SK-N-SH treated with all-trans-retinoic acid at 6 μM for 48 hours (cell line): ENCODE data around the gene TLN1.

Source experiments
- ATAC-seq: fragments of 200-7000 bp; cut with Tn5 transposase; 3 replicates; pipeline ENCODE4 v1.9.1; 2020; ENCODE audit warnings: mild to moderate bottlenecking, moderate library complexity
- BACH2 ChIP-seq: fragments of 250-450 bp; sonication (Bioruptor Pico); IDR thresholded peaks from 2 replicates; pipeline ENCODE4 v1.9.0; 2021; ENCODE audit warnings: mild to moderate bottlenecking, borderline replicate concordance
- CSDC2 ChIP-seq: fragments of 250-450 bp; sonication (Bioruptor Pico); IDR thresholded peaks from 2 replicates; pipeline ENCODE4 v1.5.0; 2020; ENCODE audit warnings: mild to moderate bottlenecking, moderate library complexity
- ESRRG ChIP-seq: fragments of 250-450 bp; sonication (Bioruptor Pico); IDR thresholded peaks from 2 replicates; pipeline ENCODE4 v1.6.1; 2021; ENCODE audit warnings: mild to moderate bottlenecking
- GLIS3 ChIP-seq: fragments of 250-450 bp; sonication (Bioruptor Pico); IDR thresholded peaks from 2 replicates; pipeline ENCODE4 v1.5.0; 2020; ENCODE audit warnings: mild to moderate bottlenecking, moderate library complexity
- ISL1 ChIP-seq: fragments of 250-450 bp; sonication (Bioruptor Pico); IDR thresholded peaks from 2 replicates; pipeline ENCODE4 v2.1.2; 2022; ENCODE audit warnings: mild to moderate bottlenecking, moderate library complexity
- OSR1 ChIP-seq: fragments of 250-450 bp; sonication (Bioruptor Pico); IDR thresholded peaks from 2 replicates; pipeline ENCODE4 v1.8.0; 2022; ENCODE audit warnings: moderate library complexity, mild to moderate bottlenecking, inconsistent platforms
- PPARA ChIP-seq: fragments of 250-450 bp; sonication (Bioruptor Pico); IDR thresholded peaks from 2 replicates; pipeline ENCODE4 v1.5.0; 2020; ENCODE audit warnings: mild to moderate bottlenecking, borderline replicate concordance
- RARB ChIP-seq: fragments of 250-450 bp; sonication (Bioruptor Pico); IDR thresholded peaks from 2 replicates; pipeline ENCODE4 v1.8.0; 2021; ENCODE audit warnings: mild to moderate bottlenecking, moderate library complexity
- SNAI2 ChIP-seq: fragments of 250-450 bp; sonication (Bioruptor Pico); IDR thresholded peaks from 2 replicates; pipeline ENCODE4 v1.5.0; 2020; ENCODE audit warnings: mild to moderate bottlenecking, moderate library complexity
- TOX ChIP-seq: fragments of 250-450 bp; sonication (Bioruptor Pico); IDR thresholded peaks from 2 replicates; pipeline ENCODE4 v1.8.0; 2021; ENCODE audit warnings: mild to moderate bottlenecking, moderate library complexity, borderline replicate concordance
- ZC3H10 ChIP-seq: fragments of 250-450 bp; sonication (Bioruptor Pico); IDR thresholded peaks from 2 replicates; pipeline ENCODE4 v1.5.1; 2021; ENCODE audit warnings: mild to moderate bottlenecking, moderate library complexity
- ZFP3 ChIP-seq: fragments of 250-450 bp; sonication (Bioruptor Pico); IDR thresholded peaks from 2 replicates; pipeline ENCODE4 v1.5.0; 2020; ENCODE audit warnings: mild to moderate bottlenecking, moderate library complexity
- ZFP30 ChIP-seq: fragments of 450-650 bp; formaldehyde crosslinking; IDR thresholded peaks from 2 replicates; pipeline ENCODE4 v1.5.0; 2022; ENCODE audit warnings: mild to moderate bottlenecking, moderate library complexity
- ZNF565 ChIP-seq: fragments of 450-650 bp; formaldehyde crosslinking; conservative IDR thresholded peaks from 2 replicates; pipeline ENCODE4 v1.5.0; 2020; ENCODE audit warnings: low read depth, mild to moderate bottlenecking, moderate library complexity
- ZNF70 ChIP-seq: fragments of 450-650 bp; formaldehyde crosslinking; IDR thresholded peaks from 2 replicates; pipeline ENCODE4 v1.5.0; 2020; ENCODE audit warnings: mild to moderate bottlenecking, moderate library complexity
- ZNF8 ChIP-seq: fragments of 450-650 bp; formaldehyde crosslinking; IDR thresholded peaks from 2 replicates; pipeline ENCODE4 v1.5.0; 2020; ENCODE audit warnings: mild to moderate bottlenecking, moderate library complexity
- TF ChIP-seq, protein P1 (sequence below): fragments of 250-450 bp; sonication (Bioruptor Pico); IDR thresholded peaks from 2 replicates; pipeline ENCODE4 v1.5.1; 2021; ENCODE audit warnings: mild to moderate bottlenecking, moderate library complexity
- TF ChIP-seq, protein P2 (sequence below): fragments of 250-450 bp; sonication (Bioruptor Pico); IDR thresholded peaks from 2 replicates; pipeline ENCODE4 v1.5.0; 2020; ENCODE audit warnings: mild to moderate bottlenecking, moderate library complexity
- TF ChIP-seq, protein P3 (sequence below): fragments of 250-450 bp; sonication (Bioruptor Pico); IDR thresholded peaks from 2 replicates; pipeline ENCODE4 v1.8.0; 2021; ENCODE audit warnings: low read depth, mild to moderate bottlenecking, moderate library complexity, borderline replicate concordance
- TF ChIP-seq, protein P4 (sequence below): fragments of 250-450 bp; sonication (Bioruptor Pico); IDR thresholded peaks from 2 replicates; pipeline ENCODE4 v1.8.0; 2020; ENCODE audit warnings: mild to moderate bottlenecking, moderate library complexity, borderline replicate concordance
- TF ChIP-seq, protein P5 (sequence below): fragments of 250-450 bp; sonication (Bioruptor Pico); IDR thresholded peaks from 2 replicates; pipeline ENCODE4 v1.5.1; 2020; ENCODE audit warnings: low read depth, mild to moderate bottlenecking, moderate library complexity

The TLN1 gene

DNA sequence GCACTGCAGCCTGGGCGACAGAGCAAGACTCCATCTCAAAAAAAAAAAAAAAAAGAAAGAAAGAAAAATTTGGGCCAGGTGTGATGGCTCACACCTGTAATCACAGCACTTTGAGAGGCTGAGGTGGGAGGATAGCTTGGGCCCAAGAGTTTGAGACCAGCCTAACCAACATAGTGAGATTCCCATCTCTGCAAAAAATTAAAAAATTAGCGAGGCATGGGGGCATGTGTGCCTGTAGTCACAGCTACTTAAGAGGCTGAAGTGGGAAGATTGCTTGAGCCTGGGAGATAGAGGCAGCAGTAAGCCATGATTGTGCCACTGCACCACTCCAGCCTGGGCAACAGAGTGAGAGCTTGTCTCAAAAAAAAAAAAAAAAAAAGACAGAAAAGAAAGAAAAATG, 78.4 kb downstream of the TLN1 start:
- TF ChIP-seq CSDC2 (no peak), OSR1 (no peak), ZNF70 (CRISPR knock-in tag) (no peak), ZNF8 (CRISPR knock-in tag) (no peak), ISL1 (CRISPR knock-in tag) (no peak), ZFP30 (CRISPR knock-in tag) (no peak), BACH2 (CRISPR knock-in tag) (no peak)
- TF ChIP-seq, protein P1, sequence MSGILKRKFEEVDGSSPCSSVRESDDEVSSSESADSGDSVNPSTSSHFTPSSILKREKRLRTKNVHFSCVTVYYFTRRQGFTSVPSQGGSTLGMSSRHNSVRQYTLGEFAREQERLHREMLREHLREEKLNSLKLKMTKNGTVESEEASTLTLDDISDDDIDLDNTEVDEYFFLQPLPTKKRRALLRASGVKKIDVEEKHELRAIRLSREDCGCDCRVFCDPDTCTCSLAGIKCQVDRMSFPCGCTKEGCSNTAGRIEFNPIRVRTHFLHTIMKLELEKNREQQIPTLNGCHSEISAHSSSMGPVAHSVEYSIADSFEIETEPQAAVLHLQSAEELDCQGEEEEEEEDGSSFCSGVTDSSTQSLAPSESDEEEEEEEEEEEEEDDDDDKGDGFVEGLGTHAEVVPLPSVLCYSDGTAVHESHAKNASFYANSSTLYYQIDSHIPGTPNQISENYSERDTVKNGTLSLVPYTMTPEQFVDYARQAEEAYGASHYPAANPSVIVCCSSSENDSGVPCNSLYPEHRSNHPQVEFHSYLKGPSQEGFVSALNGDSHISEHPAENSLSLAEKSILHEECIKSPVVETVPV (CRISPR knock-in tag): no peak
- no peak for ATAC-seq

DNA sequence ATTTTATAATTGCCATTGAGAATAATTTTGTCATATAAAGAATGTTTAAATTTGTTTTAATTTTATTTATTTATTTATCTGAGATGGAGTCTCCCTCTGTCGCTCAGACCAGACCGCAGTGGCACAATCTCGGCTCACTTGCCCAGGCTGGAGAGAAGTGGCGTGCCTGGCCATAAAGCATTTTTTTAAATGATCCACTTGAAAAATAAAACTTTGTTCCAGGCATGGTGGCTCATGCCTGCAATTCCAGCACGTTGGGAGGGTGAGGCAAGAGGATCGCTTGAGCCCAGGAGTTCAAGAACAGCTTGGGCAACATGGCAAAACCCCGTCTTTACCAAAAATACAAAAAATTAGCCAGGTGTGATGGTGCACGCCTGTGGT, 79.2 kb downstream of the TLN1 start:
- no peak for TF ChIP-seq ZNF565 (CRISPR knock-in tag)
- no peak for TF ChIP-seq GLIS3 (CRISPR knock-in tag)
- TF ChIP-seq, protein P2, sequence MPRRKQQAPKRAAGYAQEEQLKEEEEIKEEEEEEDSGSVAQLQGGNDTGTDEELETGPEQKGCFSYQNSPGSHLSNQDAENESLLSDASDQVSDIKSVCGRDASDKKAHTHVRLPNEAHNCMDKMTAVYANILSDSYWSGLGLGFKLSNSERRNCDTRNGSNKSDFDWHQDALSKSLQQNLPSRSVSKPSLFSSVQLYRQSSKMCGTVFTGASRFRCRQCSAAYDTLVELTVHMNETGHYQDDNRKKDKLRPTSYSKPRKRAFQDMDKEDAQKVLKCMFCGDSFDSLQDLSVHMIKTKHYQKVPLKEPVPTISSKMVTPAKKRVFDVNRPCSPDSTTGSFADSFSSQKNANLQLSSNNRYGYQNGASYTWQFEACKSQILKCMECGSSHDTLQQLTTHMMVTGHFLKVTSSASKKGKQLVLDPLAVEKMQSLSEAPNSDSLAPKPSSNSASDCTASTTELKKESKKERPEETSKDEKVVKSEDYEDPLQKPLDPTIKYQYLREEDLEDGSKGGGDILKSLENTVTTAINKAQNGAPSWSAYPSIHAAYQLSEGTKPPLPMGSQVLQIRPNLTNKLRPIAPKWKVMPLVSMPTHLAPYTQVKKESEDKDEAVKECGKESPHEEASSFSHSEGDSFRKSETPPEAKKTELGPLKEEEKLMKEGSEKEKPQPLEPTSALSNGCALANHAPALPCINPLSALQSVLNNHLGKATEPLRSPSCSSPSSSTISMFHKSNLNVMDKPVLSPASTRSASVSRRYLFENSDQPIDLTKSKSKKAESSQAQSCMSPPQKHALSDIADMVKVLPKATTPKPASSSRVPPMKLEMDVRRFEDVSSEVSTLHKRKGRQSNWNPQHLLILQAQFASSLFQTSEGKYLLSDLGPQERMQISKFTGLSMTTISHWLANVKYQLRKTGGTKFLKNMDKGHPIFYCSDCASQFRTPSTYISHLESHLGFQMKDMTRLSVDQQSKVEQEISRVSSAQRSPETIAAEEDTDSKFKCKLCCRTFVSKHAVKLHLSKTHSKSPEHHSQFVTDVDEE (CRISPR knock-in tag): no peak
- no peak for TF ChIP-seq ESRRG (CRISPR knock-in tag)
- TF ChIP-seq, protein P3, sequence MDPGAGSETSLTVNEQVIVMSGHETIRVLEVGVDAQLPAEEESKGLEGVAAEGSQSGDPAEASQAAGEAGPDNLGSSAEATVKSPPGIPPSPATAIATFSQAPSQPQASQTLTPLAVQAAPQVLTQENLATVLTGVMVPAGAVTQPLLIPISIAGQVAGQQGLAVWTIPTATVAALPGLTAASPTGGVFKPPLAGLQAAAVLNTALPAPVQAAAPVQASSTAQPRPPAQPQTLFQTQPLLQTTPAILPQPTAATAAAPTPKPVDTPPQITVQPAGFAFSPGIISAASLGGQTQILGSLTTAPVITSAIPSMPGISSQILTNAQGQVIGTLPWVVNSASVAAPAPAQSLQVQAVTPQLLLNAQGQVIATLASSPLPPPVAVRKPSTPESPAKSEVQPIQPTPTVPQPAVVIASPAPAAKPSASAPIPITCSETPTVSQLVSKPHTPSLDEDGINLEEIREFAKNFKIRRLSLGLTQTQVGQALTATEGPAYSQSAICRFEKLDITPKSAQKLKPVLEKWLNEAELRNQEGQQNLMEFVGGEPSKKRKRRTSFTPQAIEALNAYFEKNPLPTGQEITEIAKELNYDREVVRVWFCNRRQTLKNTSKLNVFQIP (CRISPR knock-in tag): no peak
- TF ChIP-seq, protein P4, sequence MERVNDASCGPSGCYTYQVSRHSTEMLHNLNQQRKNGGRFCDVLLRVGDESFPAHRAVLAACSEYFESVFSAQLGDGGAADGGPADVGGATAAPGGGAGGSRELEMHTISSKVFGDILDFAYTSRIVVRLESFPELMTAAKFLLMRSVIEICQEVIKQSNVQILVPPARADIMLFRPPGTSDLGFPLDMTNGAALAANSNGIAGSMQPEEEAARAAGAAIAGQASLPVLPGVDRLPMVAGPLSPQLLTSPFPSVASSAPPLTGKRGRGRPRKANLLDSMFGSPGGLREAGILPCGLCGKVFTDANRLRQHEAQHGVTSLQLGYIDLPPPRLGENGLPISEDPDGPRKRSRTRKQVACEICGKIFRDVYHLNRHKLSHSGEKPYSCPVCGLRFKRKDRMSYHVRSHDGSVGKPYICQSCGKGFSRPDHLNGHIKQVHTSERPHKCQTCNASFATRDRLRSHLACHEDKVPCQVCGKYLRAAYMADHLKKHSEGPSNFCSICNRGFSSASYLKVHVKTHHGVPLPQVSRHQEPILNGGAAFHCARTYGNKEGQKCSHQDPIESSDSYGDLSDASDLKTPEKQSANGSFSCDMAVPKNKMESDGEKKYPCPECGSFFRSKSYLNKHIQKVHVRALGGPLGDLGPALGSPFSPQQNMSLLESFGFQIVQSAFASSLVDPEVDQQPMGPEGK: no peak
- no peak for TF ChIP-seq SNAI2 (CRISPR knock-in tag)
- no peak for TF ChIP-seq TOX
- no peak for TF ChIP-seq OSR1
- TF ChIP-seq, protein P5, sequence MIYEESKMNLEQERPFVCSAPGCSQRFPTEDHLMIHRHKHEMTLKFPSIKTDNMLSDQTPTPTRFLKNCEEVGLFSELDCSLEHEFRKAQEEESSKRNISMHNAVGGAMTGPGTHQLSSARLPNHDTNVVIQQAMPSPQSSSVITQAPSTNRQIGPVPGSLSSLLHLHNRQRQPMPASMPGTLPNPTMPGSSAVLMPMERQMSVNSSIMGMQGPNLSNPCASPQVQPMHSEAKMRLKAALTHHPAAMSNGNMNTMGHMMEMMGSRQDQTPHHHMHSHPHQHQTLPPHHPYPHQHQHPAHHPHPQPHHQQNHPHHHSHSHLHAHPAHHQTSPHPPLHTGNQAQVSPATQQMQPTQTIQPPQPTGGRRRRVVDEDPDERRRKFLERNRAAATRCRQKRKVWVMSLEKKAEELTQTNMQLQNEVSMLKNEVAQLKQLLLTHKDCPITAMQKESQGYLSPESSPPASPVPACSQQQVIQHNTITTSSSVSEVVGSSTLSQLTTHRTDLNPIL (CRISPR knock-in tag): no peak

DNA sequence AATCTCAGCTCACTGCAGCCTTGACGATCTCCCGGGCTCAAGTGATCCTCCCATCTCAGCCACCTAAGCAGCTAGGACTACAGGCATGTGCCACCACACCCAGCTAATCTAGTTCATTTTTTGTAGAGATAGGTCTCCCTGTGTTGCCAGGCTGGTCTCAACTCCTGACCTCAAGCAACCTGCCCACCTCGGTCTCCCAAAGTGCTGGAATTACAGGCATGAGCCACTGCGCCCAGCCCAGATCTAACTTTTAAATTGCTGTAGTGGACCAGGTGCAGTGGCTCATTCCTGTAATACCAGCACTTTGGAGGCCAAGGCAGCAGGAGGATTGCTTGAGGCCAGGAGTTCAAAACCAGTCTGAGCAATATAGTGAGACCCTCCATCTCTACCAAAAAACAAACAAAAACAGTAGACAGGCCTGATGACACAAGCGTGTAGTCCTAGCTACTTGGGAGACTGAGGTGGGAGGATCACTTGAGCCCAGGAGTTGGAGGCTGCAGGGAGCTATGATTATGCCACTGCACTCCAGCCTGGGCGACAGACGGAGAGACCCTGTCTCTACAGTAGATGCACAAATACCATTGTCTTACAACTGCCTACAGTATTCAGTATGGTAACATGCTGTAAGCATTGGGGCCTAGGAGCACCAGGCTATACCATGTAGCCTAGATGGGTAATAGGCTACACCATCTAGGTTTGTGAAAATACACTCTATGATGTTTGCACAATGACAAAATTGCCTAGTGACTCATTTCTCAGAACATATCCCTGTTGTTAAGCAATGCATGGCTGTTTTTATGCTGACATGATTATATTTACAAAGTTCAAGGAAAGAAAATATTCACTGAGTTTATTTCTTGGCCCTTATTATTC, 79.8 kb downstream of the TLN1 start:
- ATAC-seq: no peak
- TF ChIP-seq OSR1: no peak
- TF ChIP-seq ISL1 (CRISPR knock-in tag): no peak
- TF ChIP-seq, protein P5 (CRISPR knock-in tag): no peak
- no peak for TF ChIP-seq ESRRG (CRISPR knock-in tag)
- no peak for TF ChIP-seq CSDC2
- no peak for TF ChIP-seq ZFP3 (CRISPR knock-in tag)
- TF ChIP-seq BACH2 (CRISPR knock-in tag): no peak
- no peak for TF ChIP-seq RARB
- TF ChIP-seq, protein P1 (CRISPR knock-in tag): no peak
- no peak for TF ChIP-seq PPARA (CRISPR knock-in tag)
- TF ChIP-seq GLIS3 (CRISPR knock-in tag): no peak
- TF ChIP-seq ZFP30 (CRISPR knock-in tag): no peak
- no peak for TF ChIP-seq SNAI2 (CRISPR knock-in tag)
- TF ChIP-seq ZNF70 (CRISPR knock-in tag): no peak
- no peak for TF ChIP-seq ZC3H10
- TF ChIP-seq TOX: no peak
- TF ChIP-seq, all 23 proteins: peak for 0

More for the DNA sequence above, 79.2 kb downstream of the TLN1 start:
- no peak for ATAC-seq
